Measurements from ENCODE around the gene ITM2B. TPM values are rescaled to one million over a fixed set of nuclear protein-coding genes. Genes with fewer than 3 reads are reported as not detected.

Gene ITM2B
- total RNA-seq, 1 experiment from 2014 or later = 224 TPM

DNA sequence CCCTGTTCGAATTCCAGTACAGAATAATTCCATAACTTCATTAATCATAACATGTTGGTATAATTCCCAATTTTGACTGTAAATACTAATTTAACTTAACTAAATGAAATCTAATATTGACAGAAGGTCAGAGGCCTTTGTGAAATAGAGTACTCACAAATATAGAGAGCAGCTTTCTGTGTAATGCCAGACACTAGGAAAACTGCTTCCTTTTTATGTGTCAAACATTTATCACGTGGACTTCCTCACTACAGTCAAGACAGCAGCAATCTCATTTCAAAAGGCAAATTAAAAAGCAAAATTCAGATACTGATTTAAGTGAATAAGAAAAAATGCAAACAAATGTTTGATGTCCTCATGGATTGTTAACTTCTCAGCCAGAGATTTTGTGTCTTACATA is 13.1 kb downstream of the ITM2B start:
- no peak overlapping the region for H3K4me3 ChIP-seq (ENCODE audit: low read depth, low read length)
- POLR2A ChIA-PET = no interaction called here
- peaks cover 10% of the 10 kb centered on the region for H3K4me1 Mint-ChIP-seq (ENCODE audit: low read depth, unreplicated experiment)
- TF ChIP-seq, protein P1, sequence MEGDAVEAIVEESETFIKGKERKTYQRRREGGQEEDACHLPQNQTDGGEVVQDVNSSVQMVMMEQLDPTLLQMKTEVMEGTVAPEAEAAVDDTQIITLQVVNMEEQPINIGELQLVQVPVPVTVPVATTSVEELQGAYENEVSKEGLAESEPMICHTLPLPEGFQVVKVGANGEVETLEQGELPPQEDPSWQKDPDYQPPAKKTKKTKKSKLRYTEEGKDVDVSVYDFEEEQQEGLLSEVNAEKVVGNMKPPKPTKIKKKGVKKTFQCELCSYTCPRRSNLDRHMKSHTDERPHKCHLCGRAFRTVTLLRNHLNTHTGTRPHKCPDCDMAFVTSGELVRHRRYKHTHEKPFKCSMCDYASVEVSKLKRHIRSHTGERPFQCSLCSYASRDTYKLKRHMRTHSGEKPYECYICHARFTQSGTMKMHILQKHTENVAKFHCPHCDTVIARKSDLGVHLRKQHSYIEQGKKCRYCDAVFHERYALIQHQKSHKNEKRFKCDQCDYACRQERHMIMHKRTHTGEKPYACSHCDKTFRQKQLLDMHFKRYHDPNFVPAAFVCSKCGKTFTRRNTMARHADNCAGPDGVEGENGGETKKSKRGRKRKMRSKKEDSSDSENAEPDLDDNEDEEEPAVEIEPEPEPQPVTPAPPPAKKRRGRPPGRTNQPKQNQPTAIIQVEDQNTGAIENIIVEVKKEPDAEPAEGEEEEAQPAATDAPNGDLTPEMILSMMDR (IDR thresholded peaks at IDR 0.05; ENCODE audit: insufficient read depth in 1 of 2, low read depth in 1 of 2, low read length in 1 of 2, severe bottlenecking in 1 of 2, unreplicated experiment in 1 of 2) = no peak
- no peaks in the 10 kb centered on the region for H3K27me3 ChIP-seq (replicated peaks; ENCODE audit: control insufficient read depth, insufficient read depth, low read length)
- H3K36me3 ChIP-seq (ENCODE audit: control insufficient read depth, insufficient read depth, low read length) = no peaks in the 10 kb centered on the region
- CTCF ChIA-PET = no interaction called here
- H3K27ac Mint-ChIP-seq (ENCODE audit: unreplicated experiment) = no peak overlapping the region
- H3K9me3 Mint-ChIP-seq (ENCODE audit: unreplicated experiment) = no peaks in the 10 kb centered on the region
- H3K4me1 ChIP-seq = 0 out of 2 replicates have a peak, but pooled peaks cover 4% of the 10 kb centered on the region
- intact Hi-C loops (cut with micrococcal nuclease; ENCODE audit: unreplicated experiment) = no loop called here
- BruUV-seq (replicated peaks) = no TSS peak
- H3K27me3 Mint-ChIP-seq (ENCODE audit: insufficient read depth, unreplicated experiment) = no peaks in the 10 kb centered on the region
- H3K36me3 Mint-ChIP-seq (ENCODE audit: insufficient read depth, unreplicated experiment) = peaks cover 6% of the 10 kb centered on the region
- no peak for DNase-seq
- no peak overlapping the region for H3K4me3 Mint-ChIP-seq (ENCODE audit: unreplicated experiment)
- H3K9me3 ChIP-seq = no peaks in the 10 kb centered on the region

DNA sequence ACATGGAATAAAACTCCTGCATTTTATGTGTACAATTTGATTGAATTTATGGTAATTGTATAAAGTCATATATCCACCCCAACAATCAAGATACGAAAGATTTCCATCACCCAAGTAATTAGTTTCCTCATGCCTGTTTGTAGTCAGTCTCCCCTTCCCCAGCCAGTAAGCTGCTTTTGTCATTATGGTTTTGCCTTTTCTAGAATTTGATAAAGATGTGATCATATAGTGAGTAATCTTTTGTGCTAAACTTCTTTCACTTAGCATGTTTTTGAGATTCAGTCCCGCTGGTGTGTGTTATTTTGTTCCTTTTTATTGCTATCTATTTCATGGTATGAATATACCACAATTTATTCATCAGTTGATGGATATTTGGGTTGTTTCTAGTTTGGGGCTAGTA is 16.0 kb downstream of the ITM2B start:
- H3K4me1 Mint-ChIP-seq (ENCODE audit: low read depth, unreplicated experiment) = peaks cover 4% of the 10 kb centered on the region
- POLR2A ChIA-PET = no interaction called here
- no peak overlapping the region for H3K4me3 Mint-ChIP-seq (ENCODE audit: unreplicated experiment)
- CTCF ChIA-PET = no interaction called here
- H3K36me3 Mint-ChIP-seq (ENCODE audit: insufficient read depth, unreplicated experiment) = no peaks in the 10 kb centered on the region
- no peaks in the 10 kb centered on the region for H3K36me3 ChIP-seq (ENCODE audit: control insufficient read depth, insufficient read depth, low read length)
- H3K9me3 Mint-ChIP-seq (ENCODE audit: unreplicated experiment) = no peaks in the 10 kb centered on the region
- H3K4me3 ChIP-seq (ENCODE audit: low read depth, low read length) = no peak overlapping the region
- H3K9me3 ChIP-seq = no peaks in the 10 kb centered on the region
- H3K27me3 Mint-ChIP-seq (ENCODE audit: insufficient read depth, unreplicated experiment) = no peaks in the 10 kb centered on the region
- no peak overlapping the region for H3K27ac Mint-ChIP-seq (ENCODE audit: unreplicated experiment)
- TF ChIP-seq, protein P1 (IDR thresholded peaks at IDR 0.05; ENCODE audit: insufficient read depth in 1 of 2, low read depth in 1 of 2, low read length in 1 of 2, severe bottlenecking in 1 of 2, unreplicated experiment in 1 of 2) = no peak
- H3K27me3 ChIP-seq (replicated peaks; ENCODE audit: control insufficient read depth, insufficient read depth, low read length) = no peaks in the 10 kb centered on the region
- no peaks in the 10 kb centered on the region for H3K4me1 ChIP-seq
- intact Hi-C loops (cut with micrococcal nuclease; ENCODE audit: unreplicated experiment) = no loop called here
- no TSS peak for BruUV-seq (replicated peaks)
- no peak for DNase-seq

DNA sequence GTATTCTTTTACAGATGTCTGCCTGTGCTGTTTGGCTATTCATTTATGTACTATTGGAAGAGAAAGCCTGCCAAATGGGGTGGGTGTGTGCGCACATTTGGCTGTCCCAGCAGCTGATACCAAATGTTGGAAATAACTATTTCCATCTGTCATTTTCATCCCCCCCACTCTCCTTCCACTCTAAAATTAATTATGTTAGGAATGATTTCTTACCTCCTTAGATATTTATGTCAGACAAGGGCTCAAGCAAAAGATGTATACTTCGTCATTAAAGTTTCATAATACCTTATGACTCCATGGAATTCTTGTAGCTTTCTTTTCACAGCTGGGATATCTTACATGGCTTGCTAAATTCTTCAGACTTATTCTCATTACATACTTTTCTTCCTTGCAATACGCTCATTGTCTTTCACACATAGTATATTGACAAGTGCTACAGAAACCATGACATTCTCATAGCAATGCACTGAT is 18.6 kb downstream of the ITM2B start:
- Histone ChIP-seq H3K36me3 (ENCODE audit: control insufficient read depth, insufficient read depth, low read length) (peaks cover 4% of the 10 kb centered on the region; the same call in 1 of the 2 replicates), H3K27me3 (replicated peaks; ENCODE audit: control insufficient read depth, insufficient read depth, low read length) (no peaks in the 10 kb centered on the region), H3K4me1 (no peaks in the 10 kb centered on the region), H3K9me3 (no peaks in the 10 kb centered on the region), H3K4me3 (ENCODE audit: low read depth, low read length) (no peak overlapping the region)
- CTCF ChIA-PET = no interaction called here
- TF ChIP-seq, protein P1 (IDR thresholded peaks at IDR 0.05; ENCODE audit: insufficient read depth in 1 of 2, low read depth in 1 of 2, low read length in 1 of 2, severe bottlenecking in 1 of 2, unreplicated experiment in 1 of 2) = no peak
- Mint-ChIP-seq H3K27me3 (ENCODE audit: insufficient read depth, unreplicated experiment) (no peaks in the 10 kb centered on the region), H3K4me1 (ENCODE audit: low read depth, unreplicated experiment) (peaks cover 6% of the 10 kb centered on the region), H3K27ac (ENCODE audit: unreplicated experiment) (no peak overlapping the region), H3K9me3 (ENCODE audit: unreplicated experiment) (no peaks in the 10 kb centered on the region), H3K36me3 (ENCODE audit: insufficient read depth, unreplicated experiment) (peaks cover 17% of the 10 kb centered on the region), H3K4me3 (ENCODE audit: unreplicated experiment) (no peak overlapping the region)
- POLR2A ChIA-PET = no interaction called here
- no TSS peak for BruUV-seq (replicated peaks)
- DNase-seq = no peak
- intact Hi-C loops (cut with micrococcal nuclease; ENCODE audit: unreplicated experiment) = no loop called here

Measured in Caco-2 (cell line).